Measurements from ENCODE around the gene CSAD. TPM values are rescaled to one million over a fixed set of nuclear protein-coding genes. Genes with fewer than 3 reads are reported as not detected.

Gene CSAD
- total and polyA plus RNA-seq, 2 donors (not counting 3 experiments of a cell fraction or from before 2014, with no cell fraction given) = 21.1 to 24.4 TPM

DNA sequence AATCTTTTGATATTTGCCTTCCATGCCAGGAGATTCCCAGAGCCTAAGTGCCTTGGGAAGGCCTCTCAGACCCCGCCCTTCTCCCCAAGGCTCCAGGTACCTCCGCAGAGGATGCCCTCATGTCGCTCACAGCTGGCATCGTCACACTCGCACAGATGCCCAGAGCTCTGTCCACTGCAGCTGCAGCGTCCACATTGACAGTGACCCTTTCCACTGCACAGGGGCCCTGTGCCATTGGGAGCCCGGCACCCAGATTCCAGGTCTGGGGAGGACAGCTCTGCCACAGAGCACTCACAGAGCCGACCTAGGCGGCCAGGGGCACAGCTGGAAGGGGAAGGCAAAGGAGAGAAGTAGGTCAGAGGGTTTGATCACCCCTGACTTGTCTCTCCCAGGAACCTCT lies 12.3 kb upstream of the CSAD start:
- TF ChIP-seq, protein P1, sequence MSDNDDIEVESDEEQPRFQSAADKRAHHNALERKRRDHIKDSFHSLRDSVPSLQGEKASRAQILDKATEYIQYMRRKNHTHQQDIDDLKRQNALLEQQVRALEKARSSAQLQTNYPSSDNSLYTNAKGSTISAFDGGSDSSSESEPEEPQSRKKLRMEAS (IDR thresholded peaks at IDR 0.05; ENCODE audit: insufficient read depth, insufficient read length) = no peak
- no peaks in the 10 kb centered on the region for H3K9me1 ChIP-seq (replicated peaks; ENCODE audit: control insufficient read depth, extremely low read depth, insufficient read depth, low read length)
- H4K20me1 ChIP-seq (replicated peaks; ENCODE audit: control insufficient read depth, extremely low read depth, insufficient read depth, low read length) = no peaks in the 10 kb centered on the region
- FAIRE-seq (no peak), DNase-seq (ENCODE audit: low read depth, low spot score) (no peak)
- no peak overlapping the region for H2AFZ ChIP-seq (ENCODE audit: low read depth, low read length)
- H3K36me3 ChIP-seq (ENCODE audit: control insufficient read depth in 2 of 2, extremely low read depth in 1 of 2, insufficient read depth in 2 of 2, low read length in 2 of 2) = peaks cover 2 to 6% of the 10 kb centered on the region in 2 experiments
- H3K9me3 ChIP-seq (replicated peaks; ENCODE audit: control insufficient read depth, insufficient read depth, low read length) = no peaks in the 10 kb centered on the region
- H3K4me2 ChIP-seq (ENCODE audit: insufficient read depth, low read length) = no peak overlapping the region
- intact Hi-C loops (cut with micrococcal nuclease) (no loop called here), dilution Hi-C loops (cut with MboI; ENCODE audit: extremely low pct_ligation_motif_present, low sequenced_read_pairs) (no loop called here)
- H3K9ac ChIP-seq (replicated peaks; ENCODE audit: extremely low read depth, insufficient read depth, low read length) = no peak overlapping the region
- H3K27me3 ChIP-seq (ENCODE audit: control insufficient read depth in 2 of 2, insufficient read depth in 2 of 2, low read length in 2 of 2) = no peaks in the 10 kb centered on the region
- no TSS peak for BruUV-seq (replicated peaks)
- no peaks in the 10 kb centered on the region for H3K79me2 ChIP-seq (ENCODE audit: control insufficient read depth, insufficient read depth, low read length)
- H3K4me3 ChIP-seq (replicated peaks in 1 of 3; ENCODE audit: insufficient read depth in 1 of 3, low read depth in 1 of 3, low read length in 3 of 3) = no peak overlapping the region
- H3K4me1 ChIP-seq (ENCODE audit: control insufficient read depth, extremely low read depth, insufficient read depth, low read length) = peaks cover 10% of the 10 kb centered on the region
- no peak overlapping the region for H3K27ac ChIP-seq (ENCODE audit: insufficient read depth, low read depth, low read length)
- ChIA-PET POLR2A (no interaction called here), CTCF (interaction anchor here (1.6 to 7.2 kb wide), 3 partner anchors 25 to 126 kb away, joined by 4 to 102 read pairs (median 101); no protein-coding TSS in a partner anchor)

DNA sequence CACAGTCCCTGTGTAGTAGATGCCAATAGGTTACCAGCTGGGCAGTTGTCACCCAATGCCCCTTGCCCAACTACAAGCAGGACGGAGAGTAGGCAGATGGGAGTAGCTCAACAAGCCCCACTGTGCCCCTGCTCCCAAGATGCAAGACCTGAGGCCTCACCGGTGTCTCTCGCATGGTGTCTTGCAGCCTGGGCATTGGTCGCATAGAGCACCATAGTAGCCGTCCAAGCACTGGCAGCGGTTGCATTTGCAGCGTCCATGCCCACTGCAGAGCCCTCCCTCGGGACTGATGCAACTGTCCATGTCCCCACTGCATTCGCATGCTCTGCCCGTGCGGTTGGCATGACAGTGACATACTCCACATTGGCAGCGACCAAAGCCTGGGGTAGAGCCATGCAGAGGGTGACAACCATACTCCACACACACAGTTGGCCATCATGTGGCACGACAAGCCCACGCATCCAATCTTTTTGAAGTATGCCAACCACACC lies 11.9 kb upstream of the CSAD start:
- no peaks in the 10 kb centered on the region for H4K20me1 ChIP-seq (replicated peaks; ENCODE audit: control insufficient read depth, extremely low read depth, insufficient read depth, low read length)
- TF ChIP-seq EZH2 (IDR thresholded peaks at IDR 0.05; ENCODE audit: borderline replicate concordance, low read depth, low read length, severe bottlenecking) = no peak
- TF ChIP-seq, protein P1 (IDR thresholded peaks at IDR 0.05; ENCODE audit: insufficient read depth, insufficient read length) = no peak
- TF ChIP-seq POLR2A (IDR thresholded peaks at IDR 0.05; ENCODE audit: low read depth, low read length) = no peak
- no peak for TF ChIP-seq CTCF (IDR thresholded peaks at IDR 0.05; ENCODE audit: extremely low read depth in 1 of 2, insufficient read depth in 1 of 2, low read depth in 1 of 2, low read length in 2 of 2)
- no peak for TF ChIP-seq GATA2 (IDR thresholded peaks at IDR 0.05; ENCODE audit: insufficient read depth, insufficient read length, low read depth, low read length)
- no peak for TF ChIP-seq MYC (IDR thresholded peaks at IDR 0.05; ENCODE audit: low read depth, low read length)
- TF ChIP-seq POLR2AphosphoS5 (IDR thresholded peaks at IDR 0.05; ENCODE audit: insufficient read depth, low read depth, low read length) = no peak
- TF ChIP-seq JUN (IDR thresholded peaks at IDR 0.05; ENCODE audit: borderline replicate concordance, insufficient read depth, insufficient read length, low read depth) = no peak
- dilution Hi-C loops (cut with MboI; ENCODE audit: extremely low pct_ligation_motif_present, low sequenced_read_pairs) = no loop called here
- H2AFZ ChIP-seq (ENCODE audit: low read depth, low read length) = no peak overlapping the region
- H3K9ac ChIP-seq (replicated peaks; ENCODE audit: extremely low read depth, insufficient read depth, low read length) = no peak overlapping the region
- BruUV-seq (replicated peaks) = no TSS peak
- no peaks in the 10 kb centered on the region for H3K27me3 ChIP-seq (ENCODE audit: control insufficient read depth in 2 of 2, insufficient read depth in 2 of 2, low read length in 2 of 2)
- no peak overlapping the region for H3K4me2 ChIP-seq (ENCODE audit: insufficient read depth, low read length)
- peaks cover 6% of the 10 kb centered on the region for H3K4me1 ChIP-seq (ENCODE audit: control insufficient read depth, extremely low read depth, insufficient read depth, low read length)
- peaks cover 4 to 11% of the 10 kb centered on the region in 2 experiments for H3K36me3 ChIP-seq (ENCODE audit: control insufficient read depth in 2 of 2, extremely low read depth in 1 of 2, insufficient read depth in 2 of 2, low read length in 2 of 2)
- POLR2A ChIA-PET = no interaction called here
- H3K4me3 ChIP-seq (replicated peaks in 1 of 3; ENCODE audit: insufficient read depth in 1 of 3, low read depth in 1 of 3, low read length in 3 of 3) = no peak overlapping the region
- intact Hi-C loops (cut with micrococcal nuclease) = no loop called here
- DNase-seq (ENCODE audit: low read depth, low spot score) (no peak), FAIRE-seq (no peak)
- no peaks in the 10 kb centered on the region for H3K9me1 ChIP-seq (replicated peaks; ENCODE audit: control insufficient read depth, extremely low read depth, insufficient read depth, low read length)
- H3K79me2 ChIP-seq (ENCODE audit: control insufficient read depth, insufficient read depth, low read length) = no peaks in the 10 kb centered on the region
- no peaks in the 10 kb centered on the region for H3K9me3 ChIP-seq (replicated peaks; ENCODE audit: control insufficient read depth, insufficient read depth, low read length)
- no peak overlapping the region for H3K27ac ChIP-seq (ENCODE audit: insufficient read depth, low read depth, low read length)
- CTCF ChIA-PET = interaction anchor here (1.6 to 7.2 kb wide), 3 partner anchors 25 to 126 kb away, joined by 4 to 102 read pairs (median 101); no protein-coding TSS in a partner anchor

Data from endothelial cell of umbilical vein (primary cell).